GM23338 (cell line): Measurements from ENCODE around the gene LAMC2. TPM values are rescaled to one million over a fixed set of nuclear protein-coding genes. Genes with fewer than 3 reads are reported as not detected.

Source experiments
- ATAC-seq: fragments of 200-7000 bp; cut with Tn5 transposase; 3 replicates; pipeline ENCODE4 v1.9.1; 2020
- DNase-seq: peaks from one replicate; pipeline ENCODE4 v3.0.0-alpha.2; 2015; ENCODE audit warnings: low spot score
- H2AFZ ChIP-seq: fragments of 200-600 bp; sonication (generic); 2 replicates; pipeline ENCODE4 v1.8.0; 2016; ENCODE audit warnings: antibody characterized with exemption, mild to moderate bottlenecking, moderate library complexity
- H3F3A ChIP-seq: fragments of 200-600 bp; sonication (generic); replicated peaks from 2 replicates; pipeline ENCODE4 v1.8.0; 2017; ENCODE audit warnings: antibody characterized with exemption, mixed run types, low read depth
- H3K27ac ChIP-seq: fragments of 200-600 bp; sonication (generic); 2 replicates; pipeline ENCODE4 v1.6.1; 2016; ENCODE audit warnings: low read depth
- H3K27me3 ChIP-seq: fragments of 200-600 bp; sonication (generic); 2 replicates; pipeline ENCODE4 v1.8.0; 2016; ENCODE audit warnings: mild to moderate bottlenecking, mixed run types, moderate library complexity; ENCODE audit not compliant: insufficient read depth
- H3K36me3 ChIP-seq: fragments of 200-600 bp; sonication (generic); 2 replicates; pipeline ENCODE4 v1.8.0; 2016; ENCODE audit warnings: mild to moderate bottlenecking; ENCODE audit not compliant: insufficient read depth
- H3K4me1 ChIP-seq: fragments of 200-600 bp; sonication (generic); 2 replicates; pipeline ENCODE4 v1.8.0; 2016; ENCODE audit warnings: mild to moderate bottlenecking, moderate library complexity; ENCODE audit not compliant: insufficient read depth
- H3K4me2 ChIP-seq: fragments of 200-600 bp; sonication (generic); 2 replicates; pipeline ENCODE4 v1.7.1; 2017; ENCODE audit warnings: mixed run types
- H3K4me3 ChIP-seq: fragments of 200-600 bp; sonication (generic); 2 replicates; pipeline ENCODE4 v1.6.1; 2016; ENCODE audit warnings: mixed run types
- H3K79me2 ChIP-seq: fragments of 200-600 bp; sonication (generic); replicated peaks from 2 replicates; pipeline ENCODE4 v1.8.0; 2017; ENCODE audit warnings: mild to moderate bottlenecking; ENCODE audit not compliant: insufficient read depth
- H3K9me2 ChIP-seq: fragments of 200-600 bp; sonication (generic); 2 replicates; pipeline ENCODE4 v1.8.0; 2017; ENCODE audit not compliant: insufficient read depth
- H4K20me1 ChIP-seq: fragments of 200-600 bp; sonication (generic); replicated peaks from 2 replicates; pipeline ENCODE4 v1.8.0; 2017; ENCODE audit warnings: mild to moderate bottlenecking; ENCODE audit not compliant: insufficient read depth
- H3K27ac Mint-ChIP-seq: 2 replicates; pipeline ENCODE4 v1.8.0; 2020; ENCODE audit warnings: inconsistent platforms, mild to moderate bottlenecking, moderate library complexity, mixed read lengths
- H3K27me3 Mint-ChIP-seq: 3 replicates; pipeline ENCODE4 v1.8.0; 2022; ENCODE audit warnings: low read depth, mild to moderate bottlenecking, moderate library complexity, mixed read lengths, inconsistent platforms; ENCODE audit not compliant: insufficient read depth, poor library complexity
- H3K36me3 Mint-ChIP-seq: 3 replicates; pipeline ENCODE4 v1.8.0; 2021; ENCODE audit warnings: low read depth, mild to moderate bottlenecking, inconsistent platforms, moderate library complexity, mixed read lengths
- H3K4me1 Mint-ChIP-seq: 3 replicates; pipeline ENCODE4 v1.8.0; 2020; ENCODE audit warnings: mild to moderate bottlenecking, inconsistent platforms, mixed read lengths
- H3K4me3 Mint-ChIP-seq: 3 replicates; pipeline ENCODE4 v1.8.0; 2021; ENCODE audit warnings: moderate library complexity, mild to moderate bottlenecking, inconsistent platforms, mixed read lengths
- H3K9me3 Mint-ChIP-seq: 3 replicates; pipeline ENCODE4 v1.8.0; 2020; ENCODE audit warnings: moderate library complexity, mild to moderate bottlenecking, inconsistent platforms, mixed read lengths
- CREB1 ChIP-seq: fragments of 250-450 bp; sonication (Bioruptor Pico); IDR thresholded peaks from 2 replicates; pipeline ENCODE4 v1.5.0; 2020; ENCODE audit warnings: low read depth, mild to moderate bottlenecking, moderate library complexity
- EZH2 ChIP-seq: fragments of 200-600 bp; sonication (generic); IDR thresholded peaks from one replicate; pipeline ENCODE4 v1.8.0; 2017; ENCODE audit warnings: antibody characterized with exemption, mild to moderate bottlenecking, low read depth; ENCODE audit not compliant: unreplicated experiment
- EZH2phosphoT487 ChIP-seq: fragments of 200-600 bp; sonication (generic); IDR thresholded peaks from one replicate; pipeline ENCODE4 v1.8.1; 2018; ENCODE audit warnings: antibody characterized with exemption; ENCODE audit not compliant: unreplicated experiment
- JUNB ChIP-seq: IDR thresholded peaks from one replicate; pipeline ENCODE4 v1.6.1; 2016; ENCODE audit warnings: antibody characterized with exemption; ENCODE audit not compliant: unreplicated experiment
- NANOG ChIP-seq: IDR thresholded peaks from 2 replicates; pipeline ENCODE4 v1.6.1; 2016; ENCODE audit warnings: antibody characterized with exemption, borderline replicate concordance
- POLR2AphosphoS5 ChIP-seq: IDR thresholded peaks from 2 replicates; pipeline ENCODE4 v1.6.1; 2016; ENCODE audit warnings: antibody characterized with exemption, low read depth
- REST ChIP-seq: IDR thresholded peaks from one replicate; pipeline ENCODE4 v1.6.1; 2018; ENCODE audit warnings: antibody characterized with exemption; ENCODE audit not compliant: unreplicated experiment
- STAT1 ChIP-seq: IDR thresholded peaks from one replicate; pipeline ENCODE4 v1.6.1; 2016; ENCODE audit warnings: antibody characterized with exemption; ENCODE audit not compliant: unreplicated experiment
- ZNF114 ChIP-seq: fragments of 250-450 bp; sonication (Bioruptor Pico); IDR thresholded peaks from 2 replicates; pipeline ENCODE4 v1.5.0; 2020; ENCODE audit warnings: mild to moderate bottlenecking, moderate library complexity
- ZNF331 ChIP-seq: fragments of 250-450 bp; sonication (Bioruptor Pico); IDR thresholded peaks from 2 replicates; pipeline ENCODE4 v1.5.0; 2020; ENCODE audit warnings: low read depth, mild to moderate bottlenecking, moderate library complexity
- polyA plus RNA-seq: library from polyadenylated mRNA; unstranded; fragments of >200 nt; fragmentation: Nextera tagmentation; extraction: Ambion mirVana; gene quantifications from 2 replicates; pipeline ENCODE4 v1.2.1, GENCODE V29; 2016
- total RNA-seq: library from RNA; depleted of rRNA; stranded (reverse); fragments of >200 nt; shearing (Covaris generic); gene quantifications from 2 replicates; pipeline ENCODE4 v1.2.3, GENCODE V29; 2014
- TF ChIP-seq, protein P1 (sequence below): IDR thresholded peaks from 2 replicates; pipeline ENCODE4 v1.6.1; 2016; ENCODE audit warnings: antibody characterized with exemption
- TF ChIP-seq, protein P2 (sequence below), 2 experiments: fragments of 200-600 bp in 1 of 2; sonication (generic) in 1 of 2; conservative IDR thresholded peaks; 2 replicates each; pipeline versions ENCODE4 v1.5.1 to v1.6.1; 2016 to 2017; ENCODE audit warnings: antibody characterized with exemption in 2 of 2, low read depth in 2 of 2, mild to moderate bottlenecking in 2 of 2, moderate library complexity in 1 of 2

The LAMC2 gene
- total and polyA plus RNA-seq, 2 experiments from 2014 or later: 4.3 to 19.5 TPM

- Mint-ChIP-seq H3K36me3 (peaks cover 22% of the 10 kb centered on the region), H3K4me1 (peaks cover 9% of the 10 kb centered on the region), H3K9me3 (peaks cover 15% of the 10 kb centered on the region; the same call in 2 of the 3 replicates), H3K4me3 (no peak overlapping the region), H3K27ac (no peak overlapping the region), H3K27me3 (no peaks in the 10 kb centered on the region)
- no peaks in the 10 kb centered on the region for H3K79me2 ChIP-seq
- H3K4me1 ChIP-seq: no peaks in the 10 kb centered on the region
- no peak for ATAC-seq
- H3K36me3 ChIP-seq: peaks cover 3% of the 10 kb centered on the region; the same call in 1 of the 2 replicates
- H3K9me2 ChIP-seq: 0 out of 2 replicates have a peak, but pooled peaks cover 3% of the 10 kb centered on the region
- H3K27ac ChIP-seq: no peak overlapping the region
- H3F3A ChIP-seq: no peaks in the 10 kb centered on the region; the same call in 1 of the 2 replicates
- H2AFZ ChIP-seq: no peak overlapping the region
- DNase-seq: no peak
- H4K20me1 ChIP-seq: no peaks in the 10 kb centered on the region
- no peaks in the 10 kb centered on the region for H3K27me3 ChIP-seq
- no peak overlapping the region for H3K4me2 ChIP-seq
- no peak overlapping the region for H3K4me3 ChIP-seq
- TF ChIP-seq EZH2 (no peak), ZNF114 (CRISPR knock-in tag) (no peak), JUNB (no peak), ZNF331 (CRISPR knock-in tag) (no peak), CREB1 (no peak), NANOG (no peak)
- TF ChIP-seq, protein P1, sequence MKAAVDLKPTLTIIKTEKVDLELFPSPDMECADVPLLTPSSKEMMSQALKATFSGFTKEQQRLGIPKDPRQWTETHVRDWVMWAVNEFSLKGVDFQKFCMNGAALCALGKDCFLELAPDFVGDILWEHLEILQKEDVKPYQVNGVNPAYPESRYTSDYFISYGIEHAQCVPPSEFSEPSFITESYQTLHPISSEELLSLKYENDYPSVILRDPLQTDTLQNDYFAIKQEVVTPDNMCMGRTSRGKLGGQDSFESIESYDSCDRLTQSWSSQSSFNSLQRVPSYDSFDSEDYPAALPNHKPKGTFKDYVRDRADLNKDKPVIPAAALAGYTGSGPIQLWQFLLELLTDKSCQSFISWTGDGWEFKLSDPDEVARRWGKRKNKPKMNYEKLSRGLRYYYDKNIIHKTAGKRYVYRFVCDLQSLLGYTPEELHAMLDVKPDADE: no peak
These were observed 65.9 kb downstream of the LAMC2 start for GRCh38 chr1:183251959-183252450.

DNA sequence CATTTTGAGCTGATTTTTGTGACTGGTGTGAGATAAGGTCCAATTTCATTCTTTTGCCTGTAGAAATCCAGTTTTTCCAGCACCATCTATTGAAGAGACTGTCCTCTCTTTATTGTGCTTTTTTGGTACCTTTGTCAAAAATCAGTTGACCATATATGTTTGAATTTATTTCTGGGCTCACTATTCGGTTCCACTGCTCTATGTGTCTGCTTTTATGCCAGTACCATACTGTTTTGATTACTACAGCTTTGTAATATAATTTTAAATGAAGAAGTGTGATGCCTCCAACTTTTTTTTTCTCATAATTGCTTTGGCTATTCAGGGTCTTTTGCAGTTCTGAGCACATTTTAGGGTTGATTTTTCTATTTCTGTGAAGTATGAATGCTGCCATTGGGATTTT is 69.0 kb downstream of the LAMC2 start:
- Histone ChIP-seq H3K36me3 (peaks cover 3% of the 10 kb centered on the region; the same call in 1 of the 2 replicates), H3K4me2 (no peak overlapping the region), H3K79me2 (no peaks in the 10 kb centered on the region), H4K20me1 (no peaks in the 10 kb centered on the region), H3K4me3 (no peak overlapping the region), H3K27ac (no peak overlapping the region), H3K9me2 (0 out of 2 replicates have a peak, but pooled peaks cover 3% of the 10 kb centered on the region), H3F3A (no peaks in the 10 kb centered on the region; the same call in 1 of the 2 replicates), H3K4me1 (0 out of 2 replicates have a peak, but pooled peaks cover 5% of the 10 kb centered on the region), H2AFZ (no peak overlapping the region), H3K27me3 (no peaks in the 10 kb centered on the region)
- Mint-ChIP-seq H3K9me3 (peaks cover 12% of the 10 kb centered on the region; the same call in 2 of the 3 replicates), H3K27me3 (no peaks in the 10 kb centered on the region), H3K36me3 (peaks cover 19% of the 10 kb centered on the region; the same call in 2 of the 3 replicates), H3K27ac (no peak overlapping the region), H3K4me1 (peaks cover 14% of the 10 kb centered on the region), H3K4me3 (no peak overlapping the region)
- no peak for DNase-seq
- no peak for ATAC-seq
- TF ChIP-seq CREB1 (no peak), REST (no peak), ZNF331 (CRISPR knock-in tag) (no peak), JUNB (no peak), EZH2phosphoT487 (no peak), EZH2 (no peak), STAT1 (no peak), NANOG (no peak), ZNF114 (CRISPR knock-in tag) (no peak), POLR2AphosphoS5 (no peak)
- TF ChIP-seq, protein P2, sequence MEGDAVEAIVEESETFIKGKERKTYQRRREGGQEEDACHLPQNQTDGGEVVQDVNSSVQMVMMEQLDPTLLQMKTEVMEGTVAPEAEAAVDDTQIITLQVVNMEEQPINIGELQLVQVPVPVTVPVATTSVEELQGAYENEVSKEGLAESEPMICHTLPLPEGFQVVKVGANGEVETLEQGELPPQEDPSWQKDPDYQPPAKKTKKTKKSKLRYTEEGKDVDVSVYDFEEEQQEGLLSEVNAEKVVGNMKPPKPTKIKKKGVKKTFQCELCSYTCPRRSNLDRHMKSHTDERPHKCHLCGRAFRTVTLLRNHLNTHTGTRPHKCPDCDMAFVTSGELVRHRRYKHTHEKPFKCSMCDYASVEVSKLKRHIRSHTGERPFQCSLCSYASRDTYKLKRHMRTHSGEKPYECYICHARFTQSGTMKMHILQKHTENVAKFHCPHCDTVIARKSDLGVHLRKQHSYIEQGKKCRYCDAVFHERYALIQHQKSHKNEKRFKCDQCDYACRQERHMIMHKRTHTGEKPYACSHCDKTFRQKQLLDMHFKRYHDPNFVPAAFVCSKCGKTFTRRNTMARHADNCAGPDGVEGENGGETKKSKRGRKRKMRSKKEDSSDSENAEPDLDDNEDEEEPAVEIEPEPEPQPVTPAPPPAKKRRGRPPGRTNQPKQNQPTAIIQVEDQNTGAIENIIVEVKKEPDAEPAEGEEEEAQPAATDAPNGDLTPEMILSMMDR (conservative IDR thresholded peaks at IDR 0.05; ENCODE audit: low read depth in 2 of 2): no peak
